ENCODE measurements around the gene STXBP1. TPM values are rescaled to one million over a fixed set of nuclear protein-coding genes. Genes with fewer than 3 reads are reported as not detected.

STXBP1 gene
- total and polyA plus RNA-seq, 4 donors = 19.2 to 65.8 (median 46.7) TPM

- 48 to 70% methylated on average over 5 of the region's 5 CpGs for WGBS, 2 donors
- Histone ChIP-seq H3K36me3 (ENCODE audit: control insufficient read depth in 4 of 4, insufficient read depth in 4 of 4, low read length in 4 of 4) (peaks cover 0 to 5% (median 0%) of the 10 kb centered on the region in 4 donors), H3K9me3 (ENCODE audit: control insufficient read depth in 4 of 4, insufficient read depth in 3 of 4, low read length in 3 of 4) (no peaks in the 10 kb centered on the region), H3K27ac (ENCODE audit: low read depth in 1 of 2, low read length in 1 of 2) (no peak overlapping the region), H3K4me3 (no peak overlapping the region), H3K9ac (ENCODE audit: insufficient read depth in 1 of 2, low read length in 2 of 2) (no peak overlapping the region), H3K4me1 (ENCODE audit: control insufficient read depth in 5 of 5, insufficient read depth in 5 of 5, low read length in 5 of 5) (peaks cover 0 to 5% (median 0%) of the 10 kb centered on the region in 5 donors), H3K27me3 (ENCODE audit: control insufficient read depth in 3 of 3, insufficient read depth in 3 of 3, low read length in 2 of 3) (no peaks in the 10 kb centered on the region)
- ATAC-seq (ENCODE audit: insufficient read depth, low FRiP score) = no peak
- TF ChIP-seq, protein P1, sequence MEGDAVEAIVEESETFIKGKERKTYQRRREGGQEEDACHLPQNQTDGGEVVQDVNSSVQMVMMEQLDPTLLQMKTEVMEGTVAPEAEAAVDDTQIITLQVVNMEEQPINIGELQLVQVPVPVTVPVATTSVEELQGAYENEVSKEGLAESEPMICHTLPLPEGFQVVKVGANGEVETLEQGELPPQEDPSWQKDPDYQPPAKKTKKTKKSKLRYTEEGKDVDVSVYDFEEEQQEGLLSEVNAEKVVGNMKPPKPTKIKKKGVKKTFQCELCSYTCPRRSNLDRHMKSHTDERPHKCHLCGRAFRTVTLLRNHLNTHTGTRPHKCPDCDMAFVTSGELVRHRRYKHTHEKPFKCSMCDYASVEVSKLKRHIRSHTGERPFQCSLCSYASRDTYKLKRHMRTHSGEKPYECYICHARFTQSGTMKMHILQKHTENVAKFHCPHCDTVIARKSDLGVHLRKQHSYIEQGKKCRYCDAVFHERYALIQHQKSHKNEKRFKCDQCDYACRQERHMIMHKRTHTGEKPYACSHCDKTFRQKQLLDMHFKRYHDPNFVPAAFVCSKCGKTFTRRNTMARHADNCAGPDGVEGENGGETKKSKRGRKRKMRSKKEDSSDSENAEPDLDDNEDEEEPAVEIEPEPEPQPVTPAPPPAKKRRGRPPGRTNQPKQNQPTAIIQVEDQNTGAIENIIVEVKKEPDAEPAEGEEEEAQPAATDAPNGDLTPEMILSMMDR (IDR thresholded peaks at IDR 0.05; ENCODE audit: control extremely low read depth, extremely low read depth) = no peak
- no peak for DNase-seq
Observed at GRCh38 chr9:127707766-127708165, 95.7 kb downstream of the STXBP1 start.

- TF ChIP-seq, protein P1 (IDR thresholded peaks at IDR 0.05; ENCODE audit: control extremely low read depth, extremely low read depth) = no peak
- no peaks in the 10 kb centered on the region for H3K27me3 ChIP-seq (ENCODE audit: control insufficient read depth in 3 of 3, insufficient read depth in 3 of 3, low read length in 2 of 3)
- 96 to 98% methylated on average over 8 of the region's 8 CpGs for WGBS, 2 donors
Observed at GRCh38 chr9:127708952-127709587, 97.0 kb downstream of the STXBP1 start.

DNA sequence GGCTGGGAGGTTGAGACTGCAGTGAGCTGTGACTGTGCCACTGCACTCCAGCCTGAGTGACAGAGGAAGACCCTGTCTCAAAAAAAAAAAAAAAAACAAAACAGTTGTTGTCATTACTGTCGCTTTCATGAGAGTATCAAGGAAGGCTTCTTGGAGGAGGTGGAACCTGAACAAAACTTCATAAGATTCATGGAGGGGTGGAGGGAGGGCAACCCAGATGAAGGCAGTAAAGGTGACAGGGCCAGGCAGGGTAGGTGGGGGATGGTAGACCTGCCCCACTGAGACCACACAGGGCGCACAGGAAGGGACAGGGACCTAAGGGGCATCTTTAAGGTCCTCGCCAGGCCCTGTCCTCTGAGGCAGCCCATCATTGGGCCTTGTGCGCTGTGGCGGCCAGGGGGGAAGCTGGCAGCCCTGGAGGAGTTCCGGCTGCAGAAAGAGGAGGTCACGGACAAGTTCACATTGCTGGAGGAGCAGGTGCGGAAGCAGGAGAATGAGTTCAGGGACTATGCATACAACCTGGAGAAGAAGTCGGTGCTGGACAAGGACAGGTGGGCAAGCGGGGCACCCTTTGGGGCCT lies 98.2 kb downstream of the STXBP1 start:
- Histone ChIP-seq H3K4me3 (no peak overlapping the region), H3K9me3 (ENCODE audit: control insufficient read depth in 4 of 4, insufficient read depth in 3 of 4, low read length in 3 of 4) (no peaks in the 10 kb centered on the region), H3K27ac (ENCODE audit: low read depth in 1 of 2, low read length in 1 of 2) (no peak overlapping the region), H3K27me3 (ENCODE audit: control insufficient read depth in 3 of 3, insufficient read depth in 3 of 3, low read length in 2 of 3) (no peaks in the 10 kb centered on the region), H3K36me3 (ENCODE audit: control insufficient read depth in 4 of 4, insufficient read depth in 4 of 4, low read length in 4 of 4) (peaks cover 0 to 6% (median 0%) of the 10 kb centered on the region in 4 donors), H3K4me1 (ENCODE audit: control insufficient read depth in 5 of 5, insufficient read depth in 5 of 5, low read length in 5 of 5) (peaks cover 0 to 10% (median 0%) of the 10 kb centered on the region in 5 donors), H3K9ac (ENCODE audit: insufficient read depth in 1 of 2, low read length in 2 of 2) (no peak overlapping the region)
- ATAC-seq (ENCODE audit: insufficient read depth, low FRiP score) (no peak), DNase-seq (no peak)
- TF ChIP-seq, protein P1 (IDR thresholded peaks at IDR 0.05; ENCODE audit: control extremely low read depth, extremely low read depth) = no peak
- 95 to 96% methylated on average over 10 of the region's 10 CpGs for WGBS, 2 donors

More at GRCh38 chr9:127708952-127709587, 97.0 kb downstream of the STXBP1 start:
- Histone ChIP-seq H3K27ac (ENCODE audit: low read depth in 1 of 2, low read length in 1 of 2) (no peak overlapping the region), H3K36me3 (ENCODE audit: control insufficient read depth in 4 of 4, insufficient read depth in 4 of 4, low read length in 4 of 4) (peaks cover 0 to 5% (median 0%) of the 10 kb centered on the region in 4 donors), H3K4me1 (ENCODE audit: control insufficient read depth in 5 of 5, insufficient read depth in 5 of 5, low read length in 5 of 5) (peaks cover 0 to 5% (median 0%) of the 10 kb centered on the region in 5 donors), H3K9ac (ENCODE audit: insufficient read depth in 1 of 2, low read length in 2 of 2) (no peak overlapping the region), H3K9me3 (ENCODE audit: control insufficient read depth in 4 of 4, insufficient read depth in 3 of 4, low read length in 3 of 4) (no peaks in the 10 kb centered on the region), H3K4me3 (no peak overlapping the region)
- no peak for DNase-seq
- ATAC-seq (ENCODE audit: insufficient read depth, low FRiP score) = no peak
